Tibial nerve (tissue), 3 donors: ENCODE results near the gene ETV3L.

Experiments
- POLR2A ChIP-seq, 2 donors: fragments of 450-650 bp; IDR thresholded peaks; one replicate each; pipeline ENCODE4 v1.6.1; 2017; ENCODE audit warnings: antibody characterized with exemption in 2 of 2, mild to moderate bottlenecking in 2 of 2, moderate library complexity in 2 of 2
- TF ChIP-seq, protein P1 (sequence below), 5 experiments: fragments of 200-600 bp in 3 of 5; fragments of 450-650 bp in 2 of 5; sonication (generic) in 3 of 5; IDR thresholded peaks; one replicate each; pipeline ENCODE4 v1.5.1; 2016 to 2019; ENCODE audit warnings: antibody characterized with exemption in 5 of 5, mild to moderate bottlenecking in 3 of 5, moderate library complexity in 2 of 5

DNA sequence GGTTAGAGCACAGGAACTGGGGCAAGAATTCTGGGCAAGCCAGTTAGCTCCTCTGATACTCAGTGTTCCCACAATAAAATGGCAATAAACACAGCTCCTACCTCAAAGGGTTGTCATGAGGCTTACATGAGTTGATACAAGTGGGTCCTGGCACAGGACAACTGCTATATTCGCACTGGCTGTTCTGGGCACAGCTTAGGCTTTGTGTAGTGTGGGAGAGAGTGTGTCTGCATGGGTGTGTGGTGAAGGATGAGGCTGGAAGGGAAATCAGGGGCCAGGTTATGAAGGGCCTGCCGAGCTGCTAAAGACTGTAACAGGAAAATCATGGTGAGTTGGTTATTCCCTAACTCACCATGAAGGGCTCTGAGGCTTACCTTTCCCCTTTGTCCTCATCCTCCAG lies 19.8 kb upstream of the ETV3L start:
- TF ChIP-seq, protein P1, sequence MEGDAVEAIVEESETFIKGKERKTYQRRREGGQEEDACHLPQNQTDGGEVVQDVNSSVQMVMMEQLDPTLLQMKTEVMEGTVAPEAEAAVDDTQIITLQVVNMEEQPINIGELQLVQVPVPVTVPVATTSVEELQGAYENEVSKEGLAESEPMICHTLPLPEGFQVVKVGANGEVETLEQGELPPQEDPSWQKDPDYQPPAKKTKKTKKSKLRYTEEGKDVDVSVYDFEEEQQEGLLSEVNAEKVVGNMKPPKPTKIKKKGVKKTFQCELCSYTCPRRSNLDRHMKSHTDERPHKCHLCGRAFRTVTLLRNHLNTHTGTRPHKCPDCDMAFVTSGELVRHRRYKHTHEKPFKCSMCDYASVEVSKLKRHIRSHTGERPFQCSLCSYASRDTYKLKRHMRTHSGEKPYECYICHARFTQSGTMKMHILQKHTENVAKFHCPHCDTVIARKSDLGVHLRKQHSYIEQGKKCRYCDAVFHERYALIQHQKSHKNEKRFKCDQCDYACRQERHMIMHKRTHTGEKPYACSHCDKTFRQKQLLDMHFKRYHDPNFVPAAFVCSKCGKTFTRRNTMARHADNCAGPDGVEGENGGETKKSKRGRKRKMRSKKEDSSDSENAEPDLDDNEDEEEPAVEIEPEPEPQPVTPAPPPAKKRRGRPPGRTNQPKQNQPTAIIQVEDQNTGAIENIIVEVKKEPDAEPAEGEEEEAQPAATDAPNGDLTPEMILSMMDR (IDR thresholded peaks at IDR 0.05): no peak
- TF ChIP-seq POLR2A (IDR thresholded peaks at IDR 0.05): no peak
